Dermis microvascular lymphatic vessel endothelial cell (primary cell): ENCODE results near the gene COL8A1. TPM values are rescaled to one million over a fixed set of nuclear protein-coding genes. Genes with fewer than 3 reads are reported as not detected.

Source experiments
- DNase-seq, 2 donors: peaks; one replicate each; pipeline versions ENCODE4 v3.0.0 to v3.0.0-alpha.2; 2010; ENCODE audit warnings: low read depth in 2 of 2
- total RNA-seq: library from RNA; depleted of rRNA; stranded (reverse); fragments of >200 nt; gene quantifications from 2 replicates; pipeline ENCODE4 v1.2.1, GENCODE V29; 2014

COL8A1 gene
- total RNA-seq, 1 donor from 2014 or later, result 98.6 TPM

DNA sequence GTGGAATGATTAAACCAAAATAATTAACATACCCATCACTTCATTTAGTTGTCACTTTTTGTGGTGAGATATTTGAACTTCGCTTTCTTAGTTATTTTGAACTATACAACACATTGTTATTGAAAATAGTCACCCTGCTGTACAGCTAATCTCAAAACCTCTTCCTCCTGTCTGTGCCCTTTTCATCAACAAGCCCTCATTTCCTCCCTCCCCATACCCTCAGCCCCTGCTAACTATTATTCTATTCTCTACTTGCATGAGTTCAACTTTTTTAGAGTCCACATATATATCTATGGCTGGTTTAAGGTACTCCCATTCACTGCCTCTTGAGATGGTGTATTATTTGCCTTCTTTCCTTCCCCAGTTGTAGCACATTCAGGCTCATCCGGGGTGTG lies 32.2 kb downstream of the COL8A1 start:
- peak in 1 of 2 donors; percentile 59 for DNase-seq

DNA sequence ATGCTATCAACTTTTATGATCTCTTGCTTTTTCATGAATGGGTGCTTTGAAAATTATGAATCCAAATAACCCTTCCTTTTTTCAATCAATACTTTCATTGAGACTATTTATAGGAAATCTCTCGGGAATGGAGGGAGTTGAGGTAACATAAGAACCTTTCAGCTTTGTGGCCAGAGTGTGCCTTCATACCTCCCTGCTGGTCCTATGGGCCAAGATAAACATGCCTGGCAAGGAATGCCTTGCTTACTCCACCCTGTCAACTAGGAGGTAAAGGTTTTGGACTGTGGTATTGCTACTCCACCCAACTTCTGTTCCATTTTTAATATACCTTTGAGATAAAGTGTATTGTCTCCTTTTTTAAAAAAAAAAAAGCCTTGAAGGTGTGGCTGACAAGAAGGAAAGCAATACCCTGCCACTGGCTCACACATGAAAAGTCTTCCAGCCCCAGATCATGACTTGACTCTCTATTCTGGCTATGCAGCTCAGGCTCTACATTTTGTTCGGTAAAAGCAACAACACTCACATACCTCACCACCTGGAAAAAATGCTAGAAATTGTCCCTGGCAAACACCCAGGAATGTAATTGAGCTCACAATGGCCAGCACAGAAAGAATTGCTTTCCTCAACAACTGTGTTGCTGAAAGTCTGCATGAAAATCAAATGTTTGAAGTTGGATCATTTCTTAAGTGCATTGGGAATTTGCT lies 35.8 kb downstream of the COL8A1 start:
- peak; percentile 83 to 86 for DNase-seq

- DNase-seq, result peak in 1 of 2 donors; percentile 44
These were observed 39.6 kb downstream of the COL8A1 start for GRCh38 chr3:99678023-99678422.

- no peak for DNase-seq
These were observed 40.5 kb downstream of the COL8A1 start for GRCh38 chr3:99678896-99679295.

DNA sequence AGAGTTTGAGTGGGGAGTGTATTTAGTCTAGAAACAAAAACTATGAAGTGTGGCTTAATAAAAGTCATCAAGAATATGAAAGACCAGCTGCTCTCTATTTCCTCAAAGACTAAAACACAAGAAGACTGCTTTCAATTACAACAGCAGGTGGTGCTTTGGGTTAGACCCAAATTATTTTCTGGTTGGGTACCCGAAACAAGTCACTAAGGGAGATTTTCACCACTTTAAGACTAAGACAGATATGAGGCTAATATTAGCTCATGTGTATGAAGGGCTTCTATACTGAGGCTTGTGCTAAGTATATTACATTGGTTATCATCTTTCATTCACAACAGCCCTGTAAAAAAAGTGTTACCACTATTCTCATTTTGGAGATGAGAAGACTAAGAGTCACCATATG lies 43.1 kb downstream of the COL8A1 start:
- DNase-seq, result no peak

GRCh38 chr3:99681976-99682375 lies 43.6 kb downstream of the COL8A1 start:
- DNase-seq, result no peak

DNA sequence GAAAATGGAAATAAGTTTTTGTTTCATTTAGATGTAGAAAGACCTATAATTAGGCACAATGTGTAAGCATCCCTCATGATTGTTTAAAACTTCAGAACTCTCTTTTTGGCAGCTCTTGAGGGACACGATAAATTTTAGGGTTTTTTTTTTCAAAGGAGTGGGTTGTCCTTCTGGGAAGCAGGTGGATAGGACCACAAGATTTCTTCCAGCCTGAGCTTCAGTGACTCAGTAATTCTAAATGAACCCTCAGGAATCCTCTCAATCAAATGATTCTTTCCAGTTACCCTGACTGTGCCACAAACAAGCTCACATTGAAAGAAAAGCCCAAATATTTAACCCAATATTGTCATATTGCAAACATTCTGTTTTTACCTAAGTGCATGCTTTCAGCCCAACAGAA lies 45.1 kb downstream of the COL8A1 start:
- DNase-seq, result no peak

DNA sequence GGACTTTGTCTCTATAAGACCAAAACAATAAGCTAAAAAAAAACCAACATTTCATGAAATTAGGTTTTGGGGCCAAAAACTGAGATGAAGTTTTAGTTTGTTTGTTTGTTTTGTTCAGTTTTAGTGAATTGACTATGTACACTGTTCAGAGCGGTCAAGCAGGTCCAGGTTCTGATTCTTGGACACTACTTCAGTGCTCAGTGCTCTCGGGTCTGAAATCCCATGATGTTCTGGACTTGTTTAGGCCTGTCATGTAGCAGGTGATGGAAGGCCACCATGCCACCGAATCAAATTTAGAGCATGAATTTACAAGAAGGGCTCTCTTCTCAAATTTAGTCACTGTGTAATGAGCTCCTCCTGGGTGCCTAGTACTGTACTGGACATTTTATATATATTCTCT lies 45.5 kb downstream of the COL8A1 start:
- DNase-seq, result no peak

DNA sequence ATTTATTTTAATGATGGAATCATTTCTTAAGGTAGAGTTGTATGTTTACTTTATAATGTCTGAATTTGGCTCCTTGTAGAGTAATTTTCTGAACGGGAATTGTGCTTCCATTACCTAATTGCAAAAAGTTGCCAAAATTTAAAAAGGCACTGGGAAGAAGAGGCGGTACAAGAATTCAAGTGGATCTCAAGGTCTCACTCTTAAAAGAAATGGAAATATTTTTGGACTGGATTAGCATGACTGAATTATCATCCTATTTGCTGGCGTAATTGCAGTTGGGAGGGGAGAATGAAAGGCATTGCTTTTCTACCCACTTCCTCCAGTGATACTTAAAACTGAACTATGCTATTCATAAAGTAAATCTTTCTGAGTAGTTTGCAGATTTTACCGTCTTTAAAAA lies 46.2 kb downstream of the COL8A1 start:
- no peak for DNase-seq

GRCh38 chr3:99686469-99686868 lies 48.1 kb downstream of the COL8A1 start:
- DNase-seq, result no peak

GRCh38 chr3:99686955-99687612 lies 48.7 kb downstream of the COL8A1 start:
- peak; percentile 55 to 76 for DNase-seq

- peak; percentile 28 to 49 for DNase-seq
These were observed 52.5 kb downstream of the COL8A1 start for GRCh38 chr3:99690761-99691369.

DNA sequence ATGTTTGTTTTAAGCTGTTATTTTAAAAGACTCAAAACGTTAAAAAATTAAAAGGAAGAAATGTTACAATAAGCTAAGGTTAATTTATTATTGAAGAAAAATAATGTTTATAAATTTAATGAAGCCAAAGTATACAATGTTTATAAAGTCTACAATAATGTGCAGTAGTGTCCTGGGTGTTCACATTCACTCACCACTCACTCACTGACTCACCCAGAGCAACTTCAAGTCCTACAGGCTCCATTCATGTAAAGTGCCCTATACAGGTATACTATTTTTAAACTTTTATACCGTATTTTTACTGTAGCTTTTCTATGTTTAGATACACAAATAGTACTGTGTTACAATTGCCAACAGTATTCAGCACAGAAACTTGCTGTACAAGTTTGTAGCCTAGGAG lies 55.2 kb downstream of the COL8A1 start:
- no peak for DNase-seq

GRCh38 chr3:99696497-99696896 lies 58.1 kb downstream of the COL8A1 start:
- DNase-seq, result no peak

DNA sequence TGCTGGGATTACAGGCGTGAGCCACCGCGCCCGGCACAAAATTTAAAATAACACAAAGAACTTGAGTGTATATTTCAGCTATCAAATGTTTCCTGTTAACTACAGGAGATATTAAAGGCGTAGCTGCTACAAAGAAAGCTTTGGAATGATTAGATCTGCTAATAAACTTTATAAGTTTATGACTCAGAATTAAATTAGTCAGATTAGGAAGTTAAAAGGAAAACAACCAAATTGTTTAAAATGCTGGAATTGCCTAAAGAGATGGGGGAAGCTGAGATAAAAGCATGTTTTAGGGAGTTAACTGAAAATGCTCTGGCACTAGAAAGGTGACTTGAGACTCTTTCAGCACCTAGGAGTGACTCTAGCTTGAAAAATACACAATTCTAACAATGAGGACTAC lies 58.9 kb downstream of the COL8A1 start:
- DNase-seq, result no peak

DNA sequence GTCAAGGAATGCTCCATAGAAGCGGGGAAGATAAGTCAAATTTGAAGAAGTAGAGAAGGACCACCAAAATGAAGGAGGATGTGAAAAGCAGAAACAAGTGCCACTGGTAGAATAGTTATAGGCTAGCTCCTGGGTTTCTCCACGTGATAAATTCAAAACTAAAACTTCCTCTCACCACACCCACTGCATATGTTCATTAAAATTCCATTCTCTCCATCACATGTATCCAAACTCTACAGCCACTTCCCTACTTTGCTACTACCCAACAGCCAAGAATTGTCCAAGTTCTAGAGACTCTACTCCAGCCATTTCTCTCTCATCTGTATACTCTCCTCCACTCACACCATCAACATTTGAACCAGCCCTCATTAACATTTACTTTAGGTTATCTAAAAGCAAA lies 60.5 kb downstream of the COL8A1 start:
- no peak for DNase-seq

- DNase-seq, result peak in 1 of 2 donors; percentile 76
These were observed 61.4 kb downstream of the COL8A1 start for GRCh38 chr3:99699841-99700240.

- peak in 1 of 2 donors; percentile 74 for DNase-seq
These were observed 62.4 kb downstream of the COL8A1 start for GRCh38 chr3:99700631-99701268.

DNA sequence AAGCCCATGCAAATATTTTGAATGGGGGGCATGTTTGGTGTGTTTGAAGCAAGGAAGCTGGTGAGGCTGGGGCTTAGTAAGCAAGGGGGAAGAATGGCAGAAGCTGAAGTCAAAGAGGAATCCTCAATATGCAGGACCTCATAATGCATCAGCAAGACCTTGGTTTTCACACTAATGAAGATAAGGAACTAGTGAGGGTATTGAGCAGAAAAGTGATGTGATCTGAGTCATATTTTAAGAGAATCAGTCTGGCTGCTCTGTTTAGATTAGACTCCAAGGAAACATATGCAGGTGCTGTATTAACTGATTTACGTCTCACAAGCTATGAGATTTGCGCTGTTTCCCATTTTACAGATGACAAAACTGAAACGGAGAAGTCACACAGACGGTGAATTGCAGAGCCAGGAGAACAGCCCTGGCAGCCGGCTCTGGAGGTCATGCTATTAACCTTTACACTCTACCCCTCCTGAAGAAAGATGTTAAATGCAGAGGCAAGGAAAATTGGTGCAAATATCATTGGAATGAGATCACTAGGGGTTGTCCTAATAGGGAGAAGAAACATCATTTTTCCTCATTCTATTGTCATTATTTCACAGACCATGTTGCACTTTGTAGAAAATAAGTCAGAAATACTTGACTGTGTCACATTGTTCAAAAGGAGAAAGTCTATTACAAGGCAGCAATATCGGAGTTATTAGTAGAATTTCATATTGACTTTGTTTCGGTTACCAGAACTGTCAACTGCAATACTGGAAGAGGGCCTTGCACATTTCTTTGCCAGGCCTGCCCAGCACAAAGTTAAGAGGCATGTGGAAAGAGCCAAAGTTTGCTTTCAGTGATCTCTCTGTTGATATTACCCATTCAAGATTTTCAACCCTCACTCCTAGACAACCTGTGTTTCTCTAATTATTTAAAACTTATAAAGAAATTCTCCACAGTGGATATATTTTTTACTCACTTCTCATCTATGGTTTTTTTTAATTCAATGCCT lies 64.9 kb downstream of the COL8A1 start:
- no peak for DNase-seq

DNA sequence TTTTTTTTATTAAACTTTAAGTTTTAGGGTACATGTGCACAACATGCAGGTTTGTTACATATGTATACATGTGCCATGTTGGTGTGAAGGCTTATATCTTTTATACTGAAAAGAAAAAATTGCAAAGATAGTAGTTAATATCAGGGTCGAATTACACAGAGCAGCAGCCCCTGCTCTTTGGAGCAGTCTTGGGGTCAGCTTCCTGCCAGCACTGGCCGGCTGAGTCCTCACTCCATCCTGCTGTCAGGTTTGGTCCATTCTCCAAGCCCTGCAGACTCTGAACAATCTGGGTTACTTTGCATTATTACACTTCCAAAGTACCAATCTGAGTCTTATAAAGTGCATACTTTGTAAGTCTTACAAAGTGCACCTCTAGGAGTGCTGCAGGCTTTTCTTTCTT lies 66.0 kb downstream of the COL8A1 start:
- DNase-seq, result no peak

GRCh38 chr3:99706410-99706809 lies 68.0 kb downstream of the COL8A1 start:
- DNase-seq, result no peak
